GM18951 (cell line): ENCODE results near the gene PAFAH1B2.

ENCODE experiments used
- POLR2A ChIP-seq: IDR thresholded peaks from 4 replicates; pipeline ENCODE4 v1.6.1; 2011; ENCODE audit warnings: mild to moderate bottlenecking; ENCODE audit not compliant: insufficient read length, insufficient read depth; ENCODE audit errors: extremely low read depth
- in situ Hi-C: fragments of 300-500 bp; cut with MboI; formaldehyde crosslinking; loops from one replicate; pipeline ENCODE4 v1.12.0; 2022; ENCODE audit warnings: low sequenced_read_pairs, mixed read lengths, inconsistent platforms; ENCODE audit not compliant: unreplicated experiment

PAFAH1B2 gene

DNA sequence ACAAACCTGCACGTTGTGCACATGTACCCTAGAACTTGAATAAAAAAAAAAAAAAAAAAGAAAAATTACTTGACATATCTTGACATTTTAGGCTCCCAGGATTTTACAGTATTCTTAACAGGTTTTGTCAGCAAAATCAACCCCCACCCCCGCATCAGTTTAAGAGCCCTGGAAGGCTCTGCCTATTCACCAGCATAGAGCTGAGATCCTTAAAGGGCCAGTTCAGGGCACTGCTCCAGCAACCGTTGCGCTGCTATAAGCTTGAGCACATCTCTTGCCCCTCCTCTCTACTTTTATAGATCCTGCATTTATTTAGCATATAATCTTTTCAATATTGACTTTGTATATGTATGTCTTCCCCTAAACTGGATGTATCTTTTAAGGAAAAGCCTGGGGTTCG, 697 bp upstream of the PAFAH1B2 start:
- no peak for TF ChIP-seq POLR2A
- in situ Hi-C loops, result no loop called here

DNA sequence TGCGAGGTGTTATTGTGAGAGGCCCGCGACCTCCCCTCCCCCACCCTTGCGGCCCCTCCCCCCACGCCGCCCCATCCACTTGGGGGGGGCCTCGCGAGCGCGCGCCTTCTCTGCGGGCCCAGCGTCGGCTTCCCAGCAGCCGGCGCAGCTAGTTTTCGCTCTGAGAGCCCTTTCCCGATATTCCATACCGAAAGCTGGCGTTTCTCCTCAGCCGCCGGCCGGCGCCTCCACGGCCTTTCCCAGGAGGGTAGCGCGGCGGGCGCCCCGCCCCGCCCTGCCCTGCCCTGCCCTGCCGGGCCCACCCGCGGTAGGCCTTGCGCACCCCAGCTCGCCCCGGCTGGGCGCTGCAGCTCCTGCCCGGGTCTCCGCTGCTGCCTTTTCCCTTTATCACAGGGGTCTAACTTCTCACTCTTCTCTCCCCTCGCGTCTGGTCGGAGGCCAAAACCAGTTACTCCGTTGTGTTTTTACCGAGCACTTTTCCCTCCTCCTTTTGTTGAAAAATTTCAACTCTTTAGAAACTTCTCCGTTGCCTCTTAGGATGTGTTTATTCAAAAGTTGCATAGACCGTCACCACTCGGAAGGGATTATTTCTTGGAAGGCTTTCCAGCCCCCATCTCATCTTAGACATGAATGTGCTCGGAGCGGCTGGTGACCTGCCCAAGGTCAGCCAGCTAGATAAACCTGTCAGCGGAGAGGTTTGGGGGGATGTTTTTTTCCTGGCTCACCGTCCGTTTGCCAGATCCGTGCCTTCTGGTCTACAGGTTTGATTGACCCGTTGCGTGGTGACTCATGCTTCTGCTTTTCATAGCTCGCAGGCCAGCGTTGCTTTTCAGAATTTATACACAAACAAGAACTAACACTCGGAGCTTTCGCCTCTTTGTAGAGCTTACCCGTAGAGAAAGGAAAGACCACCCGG, 648 bp downstream of the PAFAH1B2 start:
- in situ Hi-C loops, result no loop called here
- no peak for TF ChIP-seq POLR2A

DNA sequence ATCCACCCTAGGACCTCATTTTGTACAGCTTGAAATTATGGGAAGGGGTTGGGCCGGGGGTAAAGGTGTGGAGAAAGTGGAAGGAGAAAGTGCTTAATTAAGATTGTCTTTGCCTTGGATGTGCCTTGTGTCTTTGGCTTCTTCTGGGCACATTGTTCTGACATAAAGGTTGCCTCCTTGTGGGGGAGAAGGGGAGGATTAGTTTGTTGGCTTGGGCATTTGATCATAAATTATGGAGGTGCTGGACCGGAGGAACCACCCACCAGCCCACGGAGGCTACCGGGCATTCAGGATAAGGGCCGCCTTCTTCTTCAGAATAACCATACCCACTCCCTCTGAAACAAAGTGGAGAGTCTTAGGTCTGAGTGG, 1.3 kb downstream of the PAFAH1B2 start:
- in situ Hi-C loops, result no loop called here
- no peak for TF ChIP-seq POLR2A

DNA sequence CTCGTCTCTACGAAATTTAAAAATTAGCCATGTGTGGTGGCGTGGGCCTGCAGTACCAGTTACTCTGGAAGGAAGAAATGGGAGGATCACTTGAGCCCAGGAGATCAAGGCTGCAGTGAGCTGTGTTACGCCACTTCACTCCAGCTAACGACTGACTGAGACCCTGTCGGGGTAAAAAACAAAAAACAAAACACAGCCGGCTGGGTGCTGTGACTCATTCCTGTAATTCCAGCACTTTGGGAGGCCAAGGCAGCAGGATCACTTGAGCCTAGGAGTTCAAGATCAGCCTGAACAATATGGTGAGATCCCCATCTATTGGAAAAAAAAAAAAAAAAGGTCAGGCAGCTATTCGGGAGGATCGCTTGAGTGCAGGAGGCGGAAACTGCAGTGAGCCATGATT, 2.4 kb downstream of the PAFAH1B2 start:
- no peak for TF ChIP-seq POLR2A
- in situ Hi-C loops, result no loop called here

DNA sequence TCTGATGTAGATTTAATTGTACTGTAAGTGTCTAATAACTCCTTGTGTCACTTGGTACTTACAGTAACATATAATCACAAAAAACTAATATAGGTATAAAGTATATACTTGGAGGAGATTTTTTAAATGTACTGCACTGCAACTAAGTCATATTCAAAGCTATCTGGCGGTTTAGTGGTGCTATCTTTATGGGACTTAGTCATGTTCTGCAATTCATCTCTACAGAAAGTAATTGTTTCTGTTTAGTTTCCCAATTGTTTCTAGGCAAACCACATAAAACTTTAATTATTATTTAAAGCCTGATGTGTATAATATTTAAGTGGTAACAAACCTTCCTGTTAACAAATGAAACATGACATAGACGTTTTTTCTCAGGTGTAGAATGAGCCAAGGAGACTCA, 8.0 kb downstream of the PAFAH1B2 start:
- in situ Hi-C loops, result no loop called here
- TF ChIP-seq POLR2A, result no peak

DNA sequence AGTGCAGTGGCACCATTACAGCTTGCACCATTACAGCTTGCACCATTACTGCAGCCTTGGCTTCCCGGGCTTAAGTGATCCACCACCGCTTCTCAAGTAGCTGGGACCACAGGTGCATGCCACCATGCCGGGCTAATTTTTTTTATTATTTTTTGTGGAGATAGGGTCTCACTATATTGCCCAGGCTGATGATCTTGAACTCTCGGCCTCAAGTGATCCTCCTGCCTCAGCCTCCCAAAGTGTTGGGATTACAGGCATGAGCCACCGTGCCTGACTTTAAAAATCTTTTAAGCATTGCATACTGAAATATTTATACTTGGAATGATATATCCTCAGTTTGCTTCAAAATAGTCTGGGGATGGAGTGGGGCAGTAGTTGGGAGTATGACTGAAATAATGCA, 10.4 kb downstream of the PAFAH1B2 start:
- in situ Hi-C loops, result no loop called here
- no peak for TF ChIP-seq POLR2A

DNA sequence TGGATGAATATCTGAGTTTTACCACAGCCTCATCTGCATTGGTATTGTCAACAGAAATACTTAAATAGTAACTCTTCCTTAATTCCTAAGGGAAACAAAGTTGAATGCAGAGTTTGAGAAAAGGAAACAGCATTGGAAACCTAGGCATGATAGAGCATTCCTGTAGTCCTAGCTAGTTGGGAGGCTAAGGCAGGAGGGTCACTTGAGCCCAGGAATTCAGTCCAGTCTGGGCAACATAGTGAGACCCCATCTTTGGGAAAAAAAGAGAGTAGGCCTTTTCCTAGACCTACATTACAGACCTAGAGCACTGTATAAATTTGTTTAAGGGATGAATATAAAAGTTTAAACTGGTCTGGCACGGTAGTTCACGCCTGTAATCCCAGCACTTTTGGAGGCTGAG, 13.4 kb downstream of the PAFAH1B2 start:
- TF ChIP-seq POLR2A, result no peak
- in situ Hi-C loops, result no loop called here

DNA sequence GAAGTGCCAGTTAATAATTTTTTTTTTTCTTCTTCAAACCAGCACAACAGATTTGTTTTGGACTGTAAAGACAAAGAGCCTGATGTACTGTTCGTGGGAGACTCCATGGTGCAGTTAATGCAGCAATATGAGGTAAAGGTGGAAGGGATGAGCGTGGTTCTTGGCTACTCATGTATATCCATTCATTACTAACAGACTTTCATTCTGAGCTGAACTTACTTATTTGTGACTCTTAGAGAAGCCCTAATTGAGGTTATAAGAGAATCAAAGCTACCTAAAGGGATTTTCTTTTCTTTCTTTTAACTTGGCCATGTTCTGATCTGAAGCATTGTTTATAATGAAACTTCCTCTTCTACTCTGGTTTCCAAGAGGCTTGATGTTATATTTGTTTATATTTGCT, 15.8 kb downstream of the PAFAH1B2 start:
- no peak for TF ChIP-seq POLR2A
- in situ Hi-C loops, result no loop called here

DNA sequence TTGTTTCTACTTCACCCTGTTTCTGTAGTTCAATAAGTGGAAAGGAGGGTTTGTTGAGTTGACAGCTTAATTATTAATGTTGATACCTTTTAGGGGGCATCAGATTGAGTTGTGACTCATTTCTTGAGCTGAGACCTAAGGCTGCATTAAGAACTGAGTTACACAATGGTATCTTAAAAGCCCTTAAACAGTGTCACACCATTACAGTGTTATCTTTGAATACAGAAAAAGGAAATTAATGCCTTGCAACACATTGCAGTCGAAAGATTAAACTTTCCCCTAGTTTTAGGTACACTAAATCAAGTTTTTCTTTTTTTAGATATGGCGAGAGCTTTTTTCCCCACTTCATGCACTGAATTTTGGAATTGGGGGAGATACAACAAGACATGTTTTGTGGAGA, 16.7 kb downstream of the PAFAH1B2 start:
- no peak for TF ChIP-seq POLR2A
- in situ Hi-C loops, result no loop called here

DNA sequence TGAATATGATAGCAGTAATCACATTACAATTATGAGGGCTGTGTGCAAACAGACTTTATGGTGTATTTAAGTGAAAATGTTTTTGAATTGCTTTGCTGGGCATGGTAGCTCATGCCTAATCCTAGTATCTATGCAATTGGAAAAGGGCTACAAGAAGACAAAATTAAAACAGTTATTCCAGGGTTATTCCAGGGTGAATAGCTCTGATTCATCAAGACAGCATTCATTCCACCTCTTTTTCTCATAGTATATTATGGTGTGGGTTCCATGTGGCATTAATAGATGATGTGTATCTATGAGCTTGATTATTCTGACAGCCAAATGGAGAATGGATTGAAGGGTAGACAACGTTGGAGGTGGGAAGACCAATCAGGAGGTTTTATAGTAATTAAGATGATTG, 22.4 kb downstream of the PAFAH1B2 start:
- no peak for TF ChIP-seq POLR2A
- in situ Hi-C loops, result no loop called here

DNA sequence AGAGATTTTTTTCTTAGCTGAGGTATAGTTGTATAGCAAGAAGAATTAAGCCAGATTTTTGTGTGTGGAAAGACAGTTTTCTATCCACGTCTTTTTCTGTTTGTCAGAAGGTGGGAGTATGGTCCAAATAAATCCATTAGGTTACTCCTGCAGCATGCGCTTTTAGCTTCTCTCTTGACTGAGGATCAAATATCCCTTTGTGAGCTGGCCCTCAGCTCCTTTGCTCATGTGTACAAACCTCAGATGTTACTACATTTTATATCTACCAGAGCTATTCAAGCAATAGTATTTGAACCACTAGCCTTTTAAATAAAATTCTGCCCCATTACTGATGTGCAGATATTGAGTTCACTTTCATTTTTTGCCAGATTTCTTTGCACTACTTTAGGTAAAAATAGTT, 25.6 kb downstream of the PAFAH1B2 start:
- TF ChIP-seq POLR2A, result no peak

DNA sequence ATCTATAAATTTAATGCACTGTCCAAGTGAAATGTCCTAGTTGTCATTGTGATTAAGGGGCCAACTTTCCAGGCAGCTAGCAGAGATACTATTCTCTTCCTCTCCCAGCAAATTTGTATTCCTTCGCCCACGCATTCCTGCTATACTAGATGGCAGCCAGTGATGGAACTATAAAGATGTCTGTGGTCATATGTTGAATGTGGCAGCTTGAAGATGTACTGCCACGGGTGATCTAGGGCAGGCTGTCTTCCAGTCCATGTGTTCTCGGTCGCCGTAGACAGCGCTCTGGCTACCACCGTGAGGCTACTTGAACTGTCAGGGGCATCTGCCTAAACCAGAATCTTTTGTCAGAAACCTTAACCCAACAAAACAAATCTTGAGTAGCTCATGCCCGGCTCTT, 26.1 kb downstream of the PAFAH1B2 start:
- no peak for TF ChIP-seq POLR2A
- in situ Hi-C loops, result no loop called here

More for the DNA sequence above, 25.6 kb downstream of the PAFAH1B2 start:
- in situ Hi-C loops, result no loop called here

DNA sequence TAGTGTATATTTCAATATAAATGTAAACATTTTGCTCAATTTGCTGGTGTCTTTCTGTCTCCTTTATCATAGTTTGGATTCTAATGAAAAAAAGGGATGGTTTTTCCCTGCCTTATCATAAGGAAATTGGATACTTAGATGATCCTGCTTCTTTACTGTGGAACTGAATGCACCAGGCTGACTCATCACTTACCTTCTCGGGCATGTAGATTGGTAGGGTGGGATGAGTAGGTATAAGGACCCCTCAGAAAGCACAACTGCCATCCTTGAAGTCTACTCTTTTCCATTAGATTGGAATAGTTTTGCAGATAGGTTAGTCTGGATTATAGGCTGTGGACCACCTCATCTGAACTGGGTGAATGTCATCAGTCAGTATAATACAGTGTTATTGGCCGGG, 26.9 kb downstream of the PAFAH1B2 start:
- TF ChIP-seq POLR2A, result no peak
- in situ Hi-C loops, result no loop called here

DNA sequence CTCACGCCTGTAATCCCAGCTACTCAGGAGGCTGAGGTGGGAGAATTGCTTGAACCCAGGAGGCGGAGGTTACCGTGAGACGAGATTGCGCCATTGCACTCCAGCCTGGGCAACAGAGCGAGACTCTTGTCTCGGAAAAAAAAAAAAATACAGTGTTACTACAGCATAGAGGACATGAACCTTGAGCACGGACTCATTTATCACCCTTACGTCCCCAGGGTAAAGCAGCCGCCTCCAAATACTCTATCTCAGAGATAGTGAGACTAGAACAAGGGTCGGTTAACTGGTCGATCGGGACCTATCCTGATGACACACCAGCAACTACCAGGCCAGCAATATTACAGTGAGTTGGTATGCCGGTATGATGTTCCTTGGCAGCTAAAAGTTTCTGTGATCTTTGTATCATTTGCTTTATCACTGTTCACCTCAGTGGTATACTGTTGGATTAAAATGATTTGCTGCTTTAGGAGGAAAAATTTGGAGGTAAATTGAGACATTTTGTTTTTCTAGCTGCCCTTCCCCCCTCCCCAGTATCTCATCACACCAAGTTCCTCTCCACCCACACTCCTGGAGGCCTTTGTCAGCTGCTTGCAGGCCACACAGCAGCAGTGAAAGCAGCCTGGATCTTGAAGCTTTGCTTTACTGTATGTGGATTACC, 27.4 kb downstream of the PAFAH1B2 start:
- no peak for TF ChIP-seq POLR2A
- in situ Hi-C loops, result no loop called here

DNA sequence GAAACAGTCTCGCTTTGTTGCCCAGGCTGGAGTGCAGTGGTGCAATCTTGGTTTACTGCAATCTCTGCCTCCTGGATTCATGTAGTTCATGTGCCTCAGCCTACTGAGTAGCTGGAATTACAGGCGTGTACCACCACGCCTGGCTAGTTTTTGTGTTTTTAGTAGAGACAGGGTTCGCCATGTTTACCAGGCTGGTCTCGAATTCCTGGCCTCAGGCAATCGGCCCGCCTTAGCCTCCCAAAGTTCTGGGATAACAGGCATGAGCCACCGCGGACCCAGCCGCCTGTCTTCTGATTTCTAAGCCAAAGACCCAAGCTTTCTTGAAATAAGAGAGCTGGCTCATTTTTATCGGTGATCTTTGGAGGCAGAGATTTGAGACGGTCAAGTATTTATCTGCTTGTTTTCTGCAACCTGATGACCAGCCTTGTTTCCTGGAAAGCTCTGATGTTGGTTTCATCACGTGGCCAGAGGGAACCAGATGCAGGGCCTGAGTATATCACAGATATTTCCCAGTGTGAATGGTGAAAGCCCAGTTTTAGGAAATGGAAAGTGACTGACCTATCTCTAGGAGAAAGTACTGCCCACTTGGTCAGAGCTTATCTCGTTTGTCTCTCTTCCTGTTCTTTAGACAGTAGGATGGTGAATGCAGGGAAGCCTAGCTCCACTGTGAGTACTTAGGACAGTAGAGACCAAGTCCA, 28.8 kb downstream of the PAFAH1B2 start:
- TF ChIP-seq POLR2A, result no peak
- in situ Hi-C loops, result no loop called here
